Muscle layer of duodenum (tissue), 2 donors: Measurements from ENCODE around the gene ARHGEF16.

ENCODE experiments used
- H3K27ac ChIP-seq: one replicate; pipeline ENCODE4 v1.7.0; 2013; ENCODE audit warnings: mild to moderate bottlenecking, low read length
- H3K27me3 ChIP-seq: one replicate; pipeline ENCODE4 v1.7.0; 2013; ENCODE audit warnings: low read depth, mild to moderate bottlenecking, control low read depth, low read length
- H3K36me3 ChIP-seq, 2 donors: one replicate each; pipeline ENCODE4 v1.7.0; 2013; ENCODE audit warnings: low read length in 2 of 2, control low read depth in 1 of 2, mild to moderate bottlenecking in 1 of 2; ENCODE audit not compliant: insufficient read depth in 2 of 2, control insufficient read depth in 1 of 2
- H3K4me1 ChIP-seq, 2 donors: one replicate each; pipeline ENCODE4 v1.7.0; 2013; ENCODE audit warnings: low read length in 2 of 2, mild to moderate bottlenecking in 2 of 2, control low read depth in 1 of 2, moderate library complexity in 1 of 2; ENCODE audit not compliant: insufficient read depth in 2 of 2, control insufficient read depth in 1 of 2
- H3K4me3 ChIP-seq, 2 donors: one replicate each; pipeline ENCODE4 v1.7.0; 2013; ENCODE audit warnings: low read length in 2 of 2, low read depth in 1 of 2, mild to moderate bottlenecking in 1 of 2
- H3K9me3 ChIP-seq, 2 donors: one replicate each; pipeline ENCODE4 v1.7.0; 2013; ENCODE audit warnings: low read length in 2 of 2, control low read depth in 1 of 2, mild to moderate bottlenecking in 1 of 2; ENCODE audit not compliant: control insufficient read depth in 1 of 2
- donor health status: healthy.

The ARHGEF16 gene

DNA sequence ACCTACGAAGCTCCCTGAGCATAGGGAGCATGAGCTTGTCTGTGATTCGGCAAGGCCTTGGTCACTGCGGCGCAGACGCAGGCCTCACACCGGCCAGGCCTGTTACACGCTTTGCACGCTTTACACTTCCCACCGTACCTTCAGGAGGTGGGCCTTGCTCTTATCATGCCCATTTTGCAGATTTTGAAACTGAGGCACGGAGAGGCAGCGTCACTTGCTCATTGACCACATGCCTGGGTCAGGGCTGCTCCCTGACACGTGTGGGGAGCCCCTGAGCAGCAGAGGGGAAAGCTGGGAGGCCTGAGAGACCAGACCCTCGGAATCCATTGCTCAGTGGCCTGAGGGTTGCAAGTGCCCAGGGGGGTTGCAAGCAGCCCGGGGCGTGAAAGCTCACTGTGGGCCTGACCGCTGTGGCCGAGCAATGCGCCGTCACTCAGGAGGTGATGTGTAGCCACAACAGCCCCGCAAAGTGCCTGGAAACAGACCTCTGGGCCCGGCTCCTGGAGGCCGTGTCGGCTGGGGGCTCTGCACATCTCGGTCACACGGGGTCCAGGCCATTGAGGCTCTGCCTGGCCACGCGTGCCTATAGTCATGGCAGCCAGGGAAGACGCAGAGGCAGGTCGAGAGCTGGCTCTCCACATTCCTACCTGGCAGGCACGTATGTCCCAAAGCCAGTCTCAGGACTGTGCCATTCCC lies 6.9 kb downstream of the ARHGEF16 start:
- Histone ChIP-seq H3K9me3 (no peaks in the 10 kb centered on the region), H3K4me3 (no peak overlapping the region), H3K4me1 (peaks cover 0 to 10% of the 10 kb centered on the region in 2 donors), H3K27me3 (no peaks in the 10 kb centered on the region), H3K27ac (peak overlapping the region; percentile 53), H3K36me3 (no peaks in the 10 kb centered on the region)

- Histone ChIP-seq H3K27ac (no peak overlapping the region), H3K4me1 (peaks cover 0 to 10% of the 10 kb centered on the region in 2 donors), H3K36me3 (no peaks in the 10 kb centered on the region), H3K4me3 (no peak overlapping the region), H3K9me3 (no peaks in the 10 kb centered on the region), H3K27me3 (no peaks in the 10 kb centered on the region)
These were observed 7.4 kb downstream of the ARHGEF16 start for GRCh38 chr1:3461934-3462275.

- Histone ChIP-seq H3K27me3 (no peaks in the 10 kb centered on the region), H3K4me3 (no peak overlapping the region), H3K36me3 (no peaks in the 10 kb centered on the region), H3K4me1 (peaks cover 0 to 5% of the 10 kb centered on the region in 2 donors), H3K27ac (no peak overlapping the region), H3K9me3 (no peaks in the 10 kb centered on the region)
These were observed 8.0 kb downstream of the ARHGEF16 start for GRCh38 chr1:3462356-3463012.

- Histone ChIP-seq H3K4me1 (no peaks in the 10 kb centered on the region), H3K9me3 (no peaks in the 10 kb centered on the region), H3K27ac (no peak overlapping the region), H3K36me3 (no peaks in the 10 kb centered on the region), H3K4me3 (no peak overlapping the region), H3K27me3 (no peaks in the 10 kb centered on the region)
These were observed 8.5 kb downstream of the ARHGEF16 start for GRCh38 chr1:3463013-3463385.

DNA sequence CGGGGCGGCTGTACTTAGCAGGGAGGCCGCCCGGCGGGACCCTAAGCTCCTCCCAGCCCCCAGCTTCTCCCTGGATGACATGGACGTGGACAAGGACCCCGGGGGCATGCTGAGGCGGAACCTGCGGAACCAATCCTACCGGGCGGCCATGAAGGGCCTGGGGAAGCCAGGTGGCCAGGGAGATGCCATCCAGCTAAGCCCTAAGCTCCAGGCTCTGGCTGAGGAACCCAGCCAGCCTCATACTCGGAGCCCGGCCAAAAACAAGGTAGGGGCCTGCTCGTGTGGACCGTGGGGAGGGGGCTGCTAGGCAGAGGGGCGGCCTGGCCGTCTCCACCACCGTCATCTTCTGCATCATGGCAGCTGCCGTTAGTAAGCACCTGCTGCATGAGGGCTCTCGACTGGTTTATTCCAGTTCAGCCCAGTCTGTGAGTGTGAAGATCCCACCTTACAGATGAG lies 9.0 kb downstream of the ARHGEF16 start:
- no peaks in the 10 kb centered on the region for H3K27me3 ChIP-seq
- no peak overlapping the region for H3K27ac ChIP-seq
- H3K36me3 ChIP-seq = no peaks in the 10 kb centered on the region
- no peak overlapping the region for H3K4me3 ChIP-seq
- no peaks in the 10 kb centered on the region for H3K4me1 ChIP-seq
- no peaks in the 10 kb centered on the region for H3K9me3 ChIP-seq

- no peaks in the 10 kb centered on the region for H3K27me3 ChIP-seq
- H3K36me3 ChIP-seq = no peaks in the 10 kb centered on the region
- H3K4me1 ChIP-seq = no peaks in the 10 kb centered on the region
- no peaks in the 10 kb centered on the region for H3K9me3 ChIP-seq
- H3K4me3 ChIP-seq = no peak overlapping the region
- H3K27ac ChIP-seq = no peak overlapping the region
These were observed 9.6 kb downstream of the ARHGEF16 start for GRCh38 chr1:3463891-3464648.

DNA sequence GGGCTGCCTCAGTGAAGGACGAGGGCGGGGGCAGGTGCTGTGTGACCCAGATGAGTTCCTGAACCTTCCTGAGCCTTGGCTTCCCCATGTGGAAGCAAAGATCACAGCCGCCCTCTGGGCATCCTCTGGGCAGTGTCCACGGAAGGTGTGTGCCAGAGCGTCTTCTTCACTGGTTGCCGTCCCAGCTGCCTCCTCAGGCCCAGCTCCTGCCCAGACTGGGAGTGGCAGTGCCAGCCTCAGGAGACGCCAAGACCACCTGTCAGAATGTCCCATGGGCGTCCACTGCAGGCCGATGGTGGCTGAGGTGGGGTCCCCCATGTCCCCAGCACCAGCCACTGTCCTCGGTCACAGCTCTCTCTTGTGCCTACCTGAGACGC lies 10.2 kb downstream of the ARHGEF16 start:
- no peaks in the 10 kb centered on the region for H3K4me1 ChIP-seq
- H3K9me3 ChIP-seq = no peaks in the 10 kb centered on the region
- H3K27me3 ChIP-seq = no peaks in the 10 kb centered on the region
- H3K27ac ChIP-seq = no peak overlapping the region
- no peaks in the 10 kb centered on the region for H3K36me3 ChIP-seq
- H3K4me3 ChIP-seq = no peak overlapping the region

DNA sequence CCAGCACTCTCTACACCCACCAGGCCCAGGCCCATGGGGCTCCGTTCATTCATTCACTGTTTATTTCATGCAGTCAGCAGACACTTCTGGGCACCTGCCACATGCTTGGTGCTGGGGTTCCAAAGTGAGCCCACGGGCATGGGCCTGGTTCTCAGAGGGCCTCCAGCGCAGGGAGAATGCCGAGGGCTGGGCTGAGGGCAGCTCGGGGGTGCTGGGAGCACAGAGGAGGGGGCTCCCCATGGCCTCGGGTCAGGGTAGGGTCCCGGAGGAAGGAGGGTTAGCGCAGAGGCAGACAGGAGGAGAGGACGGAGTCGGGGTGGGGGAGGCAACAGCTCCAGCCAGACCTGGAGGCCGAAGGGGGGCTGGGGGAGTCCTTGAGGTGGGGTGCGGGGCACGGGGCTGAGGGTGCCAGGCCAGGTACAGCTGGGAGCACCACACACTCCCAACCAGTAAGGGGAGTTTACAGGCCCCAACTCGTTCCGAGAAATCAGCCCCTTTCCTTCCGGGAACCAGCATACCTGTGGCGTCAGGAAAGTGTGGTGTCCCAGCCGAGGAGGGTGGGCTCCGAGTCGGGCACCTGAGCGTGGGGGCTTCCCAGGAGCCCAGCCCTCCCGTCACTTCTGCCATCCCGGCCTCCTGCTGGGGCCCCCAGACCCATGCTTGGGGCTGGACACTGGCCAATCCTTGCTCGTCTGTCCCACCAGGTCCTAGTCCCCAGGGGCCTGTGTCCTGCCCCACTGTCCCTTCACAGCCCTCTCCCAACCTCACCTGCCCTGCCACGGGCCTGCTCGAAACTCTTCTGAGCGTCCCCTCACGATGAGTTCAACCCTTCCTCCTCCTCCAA lies 10.8 kb downstream of the ARHGEF16 start:
- no peak overlapping the region for H3K27ac ChIP-seq
- no peaks in the 10 kb centered on the region for H3K4me1 ChIP-seq
- H3K4me3 ChIP-seq = no peak overlapping the region

DNA sequence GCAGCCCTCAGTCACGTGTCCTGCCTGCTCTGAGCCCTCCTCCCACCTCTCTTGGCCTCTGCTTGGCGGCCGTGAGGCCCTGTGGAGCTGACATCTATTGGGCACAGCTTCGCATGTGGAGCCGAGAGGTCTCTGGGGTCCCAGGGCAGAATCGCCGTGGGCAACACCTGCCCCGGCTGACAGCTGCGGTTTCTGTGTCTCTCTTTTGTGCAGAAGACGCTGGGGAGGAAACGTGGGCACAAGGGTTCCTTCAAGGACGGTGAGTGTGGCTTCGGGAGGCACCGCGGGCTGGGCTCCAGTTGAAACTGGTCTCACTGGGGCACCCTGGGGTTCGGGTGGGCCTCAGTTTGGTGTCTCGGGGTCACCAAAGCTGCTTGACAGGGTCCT lies 11.5 kb downstream of the ARHGEF16 start:
- Histone ChIP-seq H3K36me3 (no peaks in the 10 kb centered on the region), H3K4me3 (no peak overlapping the region), H3K27ac (no peak overlapping the region), H3K9me3 (no peaks in the 10 kb centered on the region), H3K27me3 (no peaks in the 10 kb centered on the region), H3K4me1 (no peaks in the 10 kb centered on the region)

More for the DNA sequence above, 10.8 kb downstream of the ARHGEF16 start:
- Histone ChIP-seq H3K9me3 (no peaks in the 10 kb centered on the region), H3K36me3 (no peaks in the 10 kb centered on the region), H3K27me3 (no peaks in the 10 kb centered on the region)

DNA sequence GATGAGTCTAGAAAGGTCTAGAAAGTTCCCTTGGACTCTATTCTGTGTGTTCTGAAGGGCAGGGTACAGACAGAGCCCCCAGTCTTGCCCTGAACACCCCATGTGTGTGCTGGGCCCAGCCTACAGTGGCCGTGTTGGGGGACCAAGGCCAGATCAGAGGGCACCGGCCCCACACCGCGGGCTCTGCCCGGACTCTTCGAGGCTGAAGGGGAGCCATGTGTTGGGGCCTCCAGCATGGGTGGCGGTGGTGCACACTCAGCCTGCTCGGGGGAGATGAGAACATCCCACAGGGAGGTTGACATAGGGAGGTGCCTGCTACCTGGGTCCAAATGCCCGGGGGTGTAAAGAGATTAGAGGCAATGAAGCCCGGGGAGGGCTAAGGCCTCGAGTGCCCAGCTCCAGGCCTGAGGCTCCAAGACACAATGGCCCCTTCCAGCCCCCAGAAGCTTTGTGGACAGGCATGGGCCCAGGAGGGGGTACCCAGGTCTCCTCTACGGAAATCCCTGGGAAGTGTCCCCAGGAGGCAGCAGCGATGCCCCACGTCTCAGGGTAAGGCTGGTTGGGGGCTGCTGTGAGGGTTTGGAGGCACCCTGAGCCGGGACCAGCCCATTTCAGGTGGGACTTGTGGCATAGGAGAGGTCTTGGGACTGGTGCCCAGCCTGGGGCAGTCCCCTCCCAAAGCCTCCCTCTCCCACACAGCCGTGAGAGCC lies 12.1 kb downstream of the ARHGEF16 start:
- Histone ChIP-seq H3K36me3 (no peaks in the 10 kb centered on the region), H3K9me3 (no peaks in the 10 kb centered on the region), H3K27me3 (no peaks in the 10 kb centered on the region), H3K4me1 (peaks cover 0 to 6% of the 10 kb centered on the region in 2 donors), H3K27ac (no peak overlapping the region), H3K4me3 (no peak overlapping the region)
